Measurements from ENCODE around the gene NAP1L5.
A peak's percentile ranks its signal among the peaks of the same experiment; 100 is the strongest.

NAP1L5 gene, protein sequence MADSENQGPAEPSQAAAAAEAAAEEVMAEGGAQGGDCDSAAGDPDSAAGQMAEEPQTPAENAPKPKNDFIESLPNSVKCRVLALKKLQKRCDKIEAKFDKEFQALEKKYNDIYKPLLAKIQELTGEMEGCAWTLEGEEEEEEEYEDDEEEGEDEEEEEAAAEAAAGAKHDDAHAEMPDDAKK

DNA sequence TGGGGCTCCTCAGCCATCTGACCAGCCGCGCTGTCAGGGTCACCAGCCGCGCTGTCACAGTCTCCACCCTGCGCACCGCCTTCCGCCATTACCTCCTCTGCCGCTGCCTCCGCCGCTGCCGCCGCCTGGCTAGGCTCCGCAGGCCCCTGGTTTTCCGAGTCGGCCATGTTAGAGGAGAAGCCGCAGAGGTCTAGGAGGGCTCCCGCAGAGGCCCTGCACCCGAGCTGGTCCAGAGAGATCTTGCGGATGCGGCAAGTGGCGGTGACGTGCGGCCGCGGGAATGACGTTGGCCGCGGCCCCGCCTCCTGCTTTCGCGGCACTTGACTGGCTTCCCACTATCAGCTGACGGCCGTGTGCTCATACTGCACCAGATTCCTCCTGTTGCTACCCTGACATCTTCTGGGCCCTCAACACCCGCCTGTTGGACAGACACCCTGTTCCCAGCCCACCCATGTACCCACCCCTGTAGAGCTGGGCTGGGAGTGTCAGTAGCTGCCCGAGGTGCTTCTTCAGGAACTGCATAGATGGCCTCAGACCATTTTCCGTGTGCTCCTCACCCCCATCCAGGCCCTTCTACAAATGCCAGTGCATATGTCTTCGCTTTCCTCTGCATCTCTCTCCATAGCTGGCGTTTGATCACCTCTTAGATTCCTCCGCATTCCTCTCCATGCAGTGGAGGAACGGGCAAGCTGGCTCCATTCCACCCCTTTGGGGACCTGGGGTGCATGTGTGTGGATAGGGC, at the start of gene NAP1L5:
TSS of gene NAP1L5 (minus strand) at position 242 of the 742 bp plus-strand sequence. CDS start at position 167, 75 bp downstream.
- peak; percentile 24 for DNase-seq (ENCODE audit: low read depth)

DNA sequence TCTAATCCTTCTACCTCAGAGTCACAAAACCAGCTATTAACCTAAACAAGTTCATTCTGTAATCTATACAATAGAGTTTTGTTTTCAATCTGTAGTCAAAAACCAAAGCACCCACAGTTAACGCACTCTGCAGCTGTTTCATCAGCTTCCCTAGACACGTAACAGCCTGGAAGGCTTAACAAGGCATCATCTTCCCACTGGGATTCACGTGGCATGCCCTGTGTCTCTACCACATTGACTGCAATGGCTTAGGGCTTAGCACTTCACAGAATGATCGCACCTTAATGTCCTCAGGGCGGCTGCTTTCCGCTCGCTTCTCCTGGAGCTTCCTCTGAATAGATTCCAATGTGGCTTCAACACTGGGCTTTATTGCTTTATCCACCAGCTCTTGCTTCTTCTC, 49.7 kb upstream of the NAP1L5 start:
- DNase-seq (ENCODE audit: low read depth), result no peak

- DNase-seq (ENCODE audit: low read depth), result no peak
Measured at GRCh38 chr4:88746206-88746605, 48.6 kb upstream of the NAP1L5 start.

DNA sequence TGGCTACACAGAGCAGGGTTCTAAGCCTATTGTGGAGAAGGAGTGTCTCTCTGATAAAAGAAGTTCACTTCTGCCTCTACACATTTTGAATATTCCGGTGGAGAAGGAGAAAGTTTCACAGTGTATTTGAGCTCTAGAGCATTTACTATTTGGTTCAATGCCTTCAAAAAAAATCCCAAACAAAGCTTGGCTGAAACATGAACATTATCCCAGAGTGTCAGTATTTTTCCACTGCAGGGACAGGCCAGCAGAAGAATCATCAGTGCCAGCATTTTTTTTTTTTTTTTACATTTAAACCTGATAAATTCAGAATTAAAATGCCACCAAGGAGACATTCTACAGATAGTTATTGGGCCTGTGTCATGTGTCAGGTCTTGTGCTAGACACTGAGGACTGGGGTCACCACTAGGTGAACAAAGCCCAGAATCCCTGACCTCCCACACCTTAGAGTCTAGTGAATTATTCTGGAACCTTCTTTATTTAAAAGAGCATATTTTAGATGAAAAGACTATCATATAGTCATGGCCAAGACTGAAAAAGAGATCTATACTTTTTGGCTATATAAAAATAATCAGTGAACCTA, 48.0 kb upstream of the NAP1L5 start:
- no peak for DNase-seq (ENCODE audit: low read depth)

GRCh38 chr4:88745175-88745574, 47.5 kb upstream of the NAP1L5 start:
- DNase-seq (ENCODE audit: low read depth), result no peak

GRCh38 chr4:88744609-88745008, 47.0 kb upstream of the NAP1L5 start:
- DNase-seq (ENCODE audit: low read depth), result no peak

DNA sequence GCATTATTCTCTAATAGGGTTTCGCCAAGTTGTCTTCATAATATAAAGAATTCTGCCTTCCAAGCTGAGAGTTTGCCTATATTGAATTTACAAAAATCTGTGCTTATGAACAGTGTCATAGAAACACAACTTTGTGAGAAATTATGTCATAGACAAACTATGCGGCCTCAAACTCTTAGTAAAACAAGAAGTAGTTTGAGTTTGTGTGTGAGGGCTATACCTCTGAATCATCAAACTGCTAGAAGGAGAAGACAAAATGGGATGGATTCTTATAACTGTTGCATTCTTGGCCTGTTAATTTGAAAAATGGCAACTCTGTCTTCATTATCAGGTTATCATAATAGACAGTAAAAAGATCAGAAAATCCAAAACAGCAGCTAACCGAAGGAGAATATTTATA, 46.1 kb upstream of the NAP1L5 start:
- no peak for DNase-seq (ENCODE audit: low read depth)

DNA sequence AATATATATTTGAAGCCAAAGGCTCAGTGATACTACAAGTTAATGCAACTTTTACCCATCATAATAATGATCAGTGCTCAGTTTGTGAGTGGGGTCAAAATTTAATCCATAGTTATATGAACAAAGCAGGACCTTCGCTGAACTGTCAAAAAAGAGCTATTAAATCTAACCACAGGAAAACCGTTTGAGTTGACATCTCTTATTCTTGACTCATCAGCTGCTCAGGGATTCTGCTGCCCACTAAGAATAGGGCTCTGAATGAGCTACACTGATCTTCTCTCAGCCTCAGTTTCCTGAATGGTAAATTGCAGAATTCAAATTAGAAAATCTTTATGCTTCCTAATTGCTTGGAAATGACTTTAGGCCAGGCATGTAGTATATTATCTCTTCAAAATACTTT, 44.9 kb upstream of the NAP1L5 start:
- DNase-seq (ENCODE audit: low read depth), result no peak

DNA sequence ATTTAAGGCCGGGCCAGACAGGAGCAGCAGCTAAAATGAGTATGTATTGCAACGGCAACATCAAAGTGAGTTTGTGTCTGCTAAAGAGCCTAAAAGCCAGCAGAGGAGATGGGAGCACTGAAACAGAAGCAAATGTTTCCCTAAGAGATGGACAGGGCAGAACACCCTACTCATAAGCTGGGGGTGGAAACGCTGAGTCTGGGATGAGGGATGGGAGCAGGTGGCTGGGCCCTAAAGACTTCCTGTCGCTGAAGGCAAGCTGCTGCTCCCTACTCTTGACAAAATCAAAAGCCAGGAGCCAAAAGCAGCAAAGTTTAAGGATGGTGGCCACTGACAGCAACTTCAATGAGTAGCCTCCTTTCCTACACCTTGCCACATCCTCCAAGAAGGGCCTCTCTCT, 40.6 kb upstream of the NAP1L5 start:
- DNase-seq (ENCODE audit: low read depth), result no peak

- no peak for DNase-seq (ENCODE audit: low read depth)
Measured at GRCh38 chr4:88737307-88737941, 39.8 kb upstream of the NAP1L5 start.

- no peak for DNase-seq (ENCODE audit: low read depth)
Measured at GRCh38 chr4:88736264-88736663, 38.6 kb upstream of the NAP1L5 start.

- DNase-seq (ENCODE audit: low read depth), result no peak
Measured at GRCh38 chr4:88735564-88735963, 37.9 kb upstream of the NAP1L5 start.

DNA sequence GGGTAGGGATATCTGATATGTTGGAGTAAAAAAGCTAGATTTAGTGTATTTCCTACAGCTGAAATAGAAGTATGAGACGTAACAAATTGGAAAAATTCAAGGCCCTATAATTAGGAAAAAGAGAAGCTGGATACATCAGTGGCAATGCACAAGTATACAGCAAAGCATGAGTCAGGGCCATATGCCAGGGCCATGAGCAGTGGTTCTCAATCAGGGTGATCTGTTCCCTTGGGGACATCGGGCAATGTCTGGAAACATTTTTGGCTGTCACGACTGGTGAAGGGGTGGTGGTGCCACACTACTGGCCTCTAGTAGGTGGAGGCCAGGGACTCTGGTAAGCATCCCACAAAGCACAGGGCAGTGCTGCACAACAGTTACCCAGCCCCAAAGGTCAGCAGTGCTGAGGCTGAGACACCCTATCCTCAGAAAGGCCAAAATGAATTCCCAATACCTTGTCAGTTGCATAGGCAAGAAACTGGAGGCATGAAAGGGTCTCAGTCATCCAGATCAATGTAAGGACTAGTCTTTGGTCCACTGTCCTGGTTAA, 36.8 kb upstream of the NAP1L5 start:
- no peak for DNase-seq (ENCODE audit: low read depth)

- no peak for DNase-seq (ENCODE audit: low read depth)
Measured at GRCh38 chr4:88732714-88733368, 35.2 kb upstream of the NAP1L5 start.

DNA sequence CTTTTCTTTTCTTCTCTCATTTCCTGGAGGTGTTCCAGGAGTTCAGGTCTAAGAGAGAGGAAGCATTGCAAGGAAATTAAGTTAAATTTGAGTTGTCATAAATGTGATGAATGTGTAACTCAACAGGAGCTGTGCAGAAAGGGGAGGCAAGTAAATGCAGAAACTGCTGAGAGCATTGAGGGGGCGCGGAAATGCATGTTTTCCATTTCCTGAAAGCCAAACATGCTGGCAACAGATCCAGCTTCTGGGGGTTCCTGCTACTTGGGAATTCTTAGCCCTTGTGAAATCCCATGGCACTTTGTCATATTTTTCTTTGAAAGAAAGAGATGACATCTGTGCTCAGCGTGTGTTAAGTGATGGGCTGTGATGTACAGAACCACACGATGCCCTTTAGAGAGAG, 33.8 kb upstream of the NAP1L5 start:
- DNase-seq (ENCODE audit: low read depth), result no peak

GRCh38 chr4:88730811-88731210, 33.2 kb upstream of the NAP1L5 start:
- no peak for DNase-seq (ENCODE audit: low read depth)

- DNase-seq (ENCODE audit: low read depth), result no peak
Measured at GRCh38 chr4:88729146-88729760, 31.6 kb upstream of the NAP1L5 start.

- no peak for DNase-seq (ENCODE audit: low read depth)
Measured at GRCh38 chr4:88728146-88728545, 30.5 kb upstream of the NAP1L5 start.

DNA sequence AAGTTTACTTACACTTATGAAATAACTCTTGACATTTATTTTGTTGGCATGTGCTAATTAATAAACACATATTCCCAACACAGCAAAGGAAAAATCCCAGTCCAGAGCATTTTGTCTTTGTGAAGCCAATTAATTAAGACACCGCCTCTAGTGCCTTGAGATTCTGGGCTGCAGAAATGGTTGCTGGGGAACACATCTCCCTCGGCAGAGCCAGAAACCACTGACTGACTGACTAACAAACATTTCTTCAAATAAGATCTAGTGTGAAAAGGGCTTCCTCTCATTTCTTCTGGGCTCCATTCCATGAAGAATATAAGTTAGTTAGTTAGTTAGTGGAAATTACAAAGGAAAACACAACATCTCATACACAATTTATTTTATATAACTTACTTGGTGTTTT, 28.4 kb upstream of the NAP1L5 start:
- no peak for DNase-seq (ENCODE audit: low read depth)

GRCh38 chr4:88725143-88725542, 27.5 kb upstream of the NAP1L5 start:
- no peak for DNase-seq (ENCODE audit: low read depth)

GRCh38 chr4:88724406-88724805, 26.8 kb upstream of the NAP1L5 start:
- no peak for DNase-seq (ENCODE audit: low read depth)

- DNase-seq (ENCODE audit: low read depth), result no peak
Measured at GRCh38 chr4:88722828-88723227, 25.2 kb upstream of the NAP1L5 start.

All from stimulated activated CD8-positive, alpha-beta memory T cell treated with anti-CD3 and anti-CD28 coated beads, Interleukin-7, amount 100 ng/mL, for 24 hours (primary cell).